GM13977 (cell line): ENCODE data around the gene ATP5IF1.

ENCODE experiments used
- DNase-seq: peaks from one replicate; pipeline ENCODE4 v3.0.0; 2012; ENCODE audit warnings: low spot score
- in situ Hi-C: fragments of 300-500 bp; cut with MboI; formaldehyde crosslinking; loops from one replicate; pipeline ENCODE4 v1.12.0; 2022; ENCODE audit warnings: low sequenced_read_pairs, low pct_unique_long_range_greater_than_20kb, mixed read lengths, inconsistent platforms; ENCODE audit not compliant: unreplicated experiment
- TF ChIP-seq, protein P1 (sequence below): IDR thresholded peaks from 2 replicates; pipeline ENCODE4 v1.5.1; 2012; ENCODE audit warnings: mild to moderate bottlenecking, control low read depth; ENCODE audit not compliant: insufficient read depth; ENCODE audit errors: extremely low read depth, missing control alignments

The ATP5IF1 gene

GRCh38 chr1:28257736-28258135 is 21.8 kb downstream of the ATP5IF1 start:
- TF ChIP-seq, protein P1, sequence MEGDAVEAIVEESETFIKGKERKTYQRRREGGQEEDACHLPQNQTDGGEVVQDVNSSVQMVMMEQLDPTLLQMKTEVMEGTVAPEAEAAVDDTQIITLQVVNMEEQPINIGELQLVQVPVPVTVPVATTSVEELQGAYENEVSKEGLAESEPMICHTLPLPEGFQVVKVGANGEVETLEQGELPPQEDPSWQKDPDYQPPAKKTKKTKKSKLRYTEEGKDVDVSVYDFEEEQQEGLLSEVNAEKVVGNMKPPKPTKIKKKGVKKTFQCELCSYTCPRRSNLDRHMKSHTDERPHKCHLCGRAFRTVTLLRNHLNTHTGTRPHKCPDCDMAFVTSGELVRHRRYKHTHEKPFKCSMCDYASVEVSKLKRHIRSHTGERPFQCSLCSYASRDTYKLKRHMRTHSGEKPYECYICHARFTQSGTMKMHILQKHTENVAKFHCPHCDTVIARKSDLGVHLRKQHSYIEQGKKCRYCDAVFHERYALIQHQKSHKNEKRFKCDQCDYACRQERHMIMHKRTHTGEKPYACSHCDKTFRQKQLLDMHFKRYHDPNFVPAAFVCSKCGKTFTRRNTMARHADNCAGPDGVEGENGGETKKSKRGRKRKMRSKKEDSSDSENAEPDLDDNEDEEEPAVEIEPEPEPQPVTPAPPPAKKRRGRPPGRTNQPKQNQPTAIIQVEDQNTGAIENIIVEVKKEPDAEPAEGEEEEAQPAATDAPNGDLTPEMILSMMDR = no peak
- no peak for DNase-seq
- in situ Hi-C loops = no loop called here

- TF ChIP-seq, protein P1 = no peak
- no peak for DNase-seq
- in situ Hi-C loops = no loop called here
Observed at GRCh38 chr1:28258628-28259251, 22.8 kb downstream of the ATP5IF1 start.

DNA sequence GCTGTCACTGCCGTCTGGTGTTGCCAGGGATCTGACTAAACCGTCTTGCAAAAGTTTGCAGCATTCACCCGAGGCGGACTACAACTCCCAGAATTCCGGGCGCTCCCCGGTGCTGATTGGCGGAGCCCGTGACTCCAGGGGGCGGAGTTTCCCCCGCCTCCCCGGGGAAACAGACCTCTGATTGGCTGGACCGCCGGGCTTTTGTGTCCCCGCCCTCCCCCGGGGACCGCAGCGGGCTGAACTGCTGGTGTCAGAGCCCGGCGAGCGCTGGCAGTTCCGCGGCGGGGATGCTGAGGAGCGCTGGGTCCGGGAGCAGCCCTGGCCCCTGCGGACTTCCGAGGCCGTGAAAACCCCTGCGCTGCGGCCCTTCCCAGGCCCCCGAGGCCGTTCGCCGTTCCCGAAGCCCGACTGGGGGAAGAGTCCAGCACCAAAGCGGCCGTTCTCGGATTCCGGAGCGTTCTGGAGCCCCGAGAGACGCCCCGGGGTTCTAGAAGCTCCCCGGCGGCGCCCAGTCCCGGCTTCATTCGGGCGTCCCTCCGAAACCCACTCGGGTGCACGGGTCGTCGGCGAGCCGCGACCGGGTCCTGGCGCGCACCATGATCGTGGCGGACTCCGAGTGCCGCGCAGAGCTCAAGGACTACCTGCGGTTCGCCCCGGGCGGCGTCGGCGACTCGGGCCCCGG is 23.5 kb downstream of the ATP5IF1 start, which contains the start of gene SESN2:
Gene SESN2 (plus strand): TSS at position 267 of the 682 bp plus-strand sequence. CDS start 330 bp downstream, at position 597.
- in situ Hi-C loops = no loop called here
- TF ChIP-seq, protein P1 = no peak
- DNase-seq = peak; percentile 97

DNA sequence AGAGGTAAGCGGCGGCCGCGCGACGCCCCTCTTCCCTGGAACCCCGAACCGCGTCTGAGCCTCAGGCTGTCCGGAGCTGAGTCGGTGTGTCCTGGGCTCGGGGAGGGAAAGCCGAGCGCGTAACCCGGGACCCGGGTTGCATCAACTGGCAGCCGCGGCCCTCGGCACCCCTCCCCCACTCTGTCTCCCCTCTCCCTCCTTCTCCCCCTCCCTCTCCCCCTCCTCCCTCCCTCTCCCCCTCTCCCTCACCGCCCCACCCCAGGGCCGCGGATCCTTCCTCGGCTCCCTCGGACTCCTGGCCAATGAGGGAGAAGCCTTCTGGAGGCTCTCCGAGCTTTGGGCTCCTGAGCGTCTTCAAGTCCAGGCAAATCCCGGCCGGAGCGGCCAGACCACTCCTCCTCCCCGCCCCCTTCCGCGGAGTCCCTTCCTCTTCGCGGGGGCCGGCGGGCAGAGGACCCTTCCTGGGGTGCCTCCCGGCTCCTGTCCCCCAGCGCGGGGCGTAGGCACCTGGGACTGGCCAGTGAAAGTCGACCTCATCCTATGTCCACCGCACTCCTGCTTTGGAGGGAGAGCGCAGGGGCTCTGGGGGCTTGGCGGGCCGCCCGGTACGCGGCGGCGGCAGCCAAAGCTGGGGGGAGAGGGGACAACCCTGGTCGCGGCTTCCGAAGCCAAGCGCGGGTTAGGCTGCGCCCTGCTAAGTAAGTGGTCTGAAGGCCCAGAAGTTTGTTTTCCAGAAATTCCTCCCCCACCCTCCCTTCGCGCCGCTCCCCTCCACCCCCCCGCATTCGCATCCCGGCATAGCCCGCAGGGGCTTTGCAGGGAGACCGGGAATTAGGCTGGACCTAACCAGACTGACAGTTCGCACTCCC is 24.2 kb downstream of the ATP5IF1 start:
- peak; percentile 40 for DNase-seq
- in situ Hi-C loops = no loop called here
- TF ChIP-seq, protein P1 = no peak

- DNase-seq = no peak
- in situ Hi-C loops = no loop called here
- TF ChIP-seq, protein P1 = no peak
Observed at GRCh38 chr1:28260803-28261174, 24.9 kb downstream of the ATP5IF1 start.

GRCh38 chr1:28264897-28265296 is 29.0 kb downstream of the ATP5IF1 start:
- in situ Hi-C loops = no loop called here
- TF ChIP-seq, protein P1 = no peak
- DNase-seq = no peak
